ENCODE data around the gene PLCD4. TPM values are rescaled to one million over a fixed set of nuclear protein-coding genes. Genes with fewer than 3 reads are reported as not detected.

PLCD4 gene
- total RNA-seq, 1 experiment from 2014 or later: 5.6 TPM

- no peaks in the 10 kb centered on the region for H3F3A ChIP-seq (ENCODE audit: low read length, unreplicated experiment)
- H3K27ac ChIP-seq (ENCODE audit: low read length): peak overlapping the region; percentile 85
- H3K27me3 ChIP-seq (ENCODE audit: low read length): no peaks in the 10 kb centered on the region
- no peak for ATAC-seq
- H3K9me2 ChIP-seq (replicated peaks; ENCODE audit: low read length): no peaks in the 10 kb centered on the region
- POLR2A ChIA-PET (ENCODE audit: unreplicated experiment): interaction anchor here (0.5 kb wide), 1 partner anchor 58 kb away, joined by 4 read pairs; no protein-coding TSS in a partner anchor
- H3K9me3 ChIP-seq (ENCODE audit: low read length): no peaks in the 10 kb centered on the region
- no peak overlapping the region for H2AFZ ChIP-seq (ENCODE audit: low read length)
- H3K4me3 ChIP-seq (ENCODE audit: low read length): peak overlapping the region; percentile 84
- H3K4me1 ChIP-seq (ENCODE audit: insufficient read depth, low read length): peaks cover 25% of the 10 kb centered on the region
- TF ChIP-seq EZH2 (IDR thresholded peaks at IDR 0.05; ENCODE audit: low read length, unreplicated experiment) (no peak), CTCF (conservative IDR thresholded peaks at IDR 0.05; ENCODE audit: low read depth, low read length) (no peak), EZH2phosphoT487 (IDR thresholded peaks at IDR 0.05; ENCODE audit: borderline replicate concordance, low read length) (no peak)
- H3K9ac ChIP-seq (ENCODE audit: low read length): peak overlapping the region; percentile 97
- peak overlapping the region; percentile 92 for H3K4me2 ChIP-seq (ENCODE audit: low read length)
- peaks cover 12% of the 10 kb centered on the region for H4K20me1 ChIP-seq (ENCODE audit: low read length)
- no TSS peak for BruUV-seq (replicated peaks)
- intact Hi-C loops (cut with micrococcal nuclease): no loop called here
- CTCF ChIA-PET: interaction anchor here (0.6 kb wide), 1 partner anchor 51 kb away, joined by 7 read pairs; no protein-coding TSS in a partner anchor
- peaks cover 97% of the 10 kb centered on the region for H3K79me2 ChIP-seq (ENCODE audit: low read length)
- H3K36me3 ChIP-seq (ENCODE audit: low read depth, low read length): peaks cover 20% of the 10 kb centered on the region
- peak; percentile 37 for DNase-seq
These were observed 36.8 kb upstream of the PLCD4 start for GRCh38 chr2:218570850-218571249.

GRCh38 chr2:218576854-218577253 is 30.8 kb upstream of the PLCD4 start:
- H3K4me1 ChIP-seq (ENCODE audit: insufficient read depth, low read length): peaks cover 8% of the 10 kb centered on the region
- H4K20me1 ChIP-seq (ENCODE audit: low read length): no peaks in the 10 kb centered on the region
- ChIA-PET CTCF (no interaction called here), POLR2A (ENCODE audit: unreplicated experiment) (no interaction called here)
- no peak overlapping the region for H3K9ac ChIP-seq (ENCODE audit: low read length)
- no peak for ATAC-seq
- H3K27me3 ChIP-seq (ENCODE audit: low read length): no peaks in the 10 kb centered on the region
- H3K27ac ChIP-seq (ENCODE audit: low read length): no peak overlapping the region
- no peak for TF ChIP-seq EZH2 (IDR thresholded peaks at IDR 0.05; ENCODE audit: low read length, unreplicated experiment)
- no peak for TF ChIP-seq EZH2phosphoT487 (IDR thresholded peaks at IDR 0.05; ENCODE audit: borderline replicate concordance, low read length)
- no peak for TF ChIP-seq CTCF (conservative IDR thresholded peaks at IDR 0.05; ENCODE audit: low read depth, low read length)
- intact Hi-C loops (cut with micrococcal nuclease): no loop called here
- no peak overlapping the region for H3K4me3 ChIP-seq (ENCODE audit: low read length)
- H3K9me3 ChIP-seq (ENCODE audit: low read length): no peaks in the 10 kb centered on the region
- BruUV-seq (replicated peaks): no TSS peak
- no peaks in the 10 kb centered on the region for H3F3A ChIP-seq (ENCODE audit: low read length, unreplicated experiment)
- peaks cover 32% of the 10 kb centered on the region for H3K36me3 ChIP-seq (ENCODE audit: low read depth, low read length)
- no peak overlapping the region for H3K4me2 ChIP-seq (ENCODE audit: low read length)
- no peaks in the 10 kb centered on the region for H3K9me2 ChIP-seq (replicated peaks; ENCODE audit: low read length)
- H2AFZ ChIP-seq (ENCODE audit: low read length): no peak overlapping the region
- DNase-seq: no peak
- peaks cover 87% of the 10 kb centered on the region for H3K79me2 ChIP-seq (ENCODE audit: low read length)

- intact Hi-C loops (cut with micrococcal nuclease): no loop called here
- Histone ChIP-seq H3K4me2 (ENCODE audit: low read length) (no peak overlapping the region), H3K9me2 (replicated peaks; ENCODE audit: low read length) (no peaks in the 10 kb centered on the region), H3K27me3 (ENCODE audit: low read length) (no peaks in the 10 kb centered on the region), H3K79me2 (ENCODE audit: low read length) (peaks cover 79% of the 10 kb centered on the region), H2AFZ (ENCODE audit: low read length) (no peak overlapping the region), H3F3A (ENCODE audit: low read length, unreplicated experiment) (no peaks in the 10 kb centered on the region), H4K20me1 (ENCODE audit: low read length) (no peaks in the 10 kb centered on the region), H3K36me3 (ENCODE audit: low read depth, low read length) (peaks cover 26% of the 10 kb centered on the region), H3K4me3 (ENCODE audit: low read length) (no peak overlapping the region), H3K9ac (ENCODE audit: low read length) (no peak overlapping the region), H3K4me1 (ENCODE audit: insufficient read depth, low read length) (peaks cover 14% of the 10 kb centered on the region), H3K9me3 (ENCODE audit: low read length) (no peaks in the 10 kb centered on the region), H3K27ac (ENCODE audit: low read length) (no peak overlapping the region)
- BruUV-seq (replicated peaks): no TSS peak
- ATAC-seq (no peak), DNase-seq (no peak)
- POLR2A ChIA-PET (ENCODE audit: unreplicated experiment): no interaction called here
- CTCF ChIA-PET: no interaction called here
- TF ChIP-seq EZH2phosphoT487 (IDR thresholded peaks at IDR 0.05; ENCODE audit: borderline replicate concordance, low read length) (no peak), CTCF (conservative IDR thresholded peaks at IDR 0.05; ENCODE audit: low read depth, low read length) (no peak), EZH2 (IDR thresholded peaks at IDR 0.05; ENCODE audit: low read length, unreplicated experiment) (no peak)
These were observed 30.0 kb upstream of the PLCD4 start for GRCh38 chr2:218577482-218578220.

All from PC-3 (cell line).